Mesodermal cell (in vitro differentiated cells): ENCODE measurements around the gene FMNL1.

Experiments used
- H3K27ac ChIP-seq: 2 replicates; pipeline ENCODE4 v1.7.0; 2013; ENCODE audit warnings: mild to moderate bottlenecking, low read depth, low read length, moderate library complexity; ENCODE audit not compliant: severe bottlenecking
- H3K36me3 ChIP-seq: 2 replicates; pipeline ENCODE4 v1.7.1; 2013; ENCODE audit warnings: mild to moderate bottlenecking, low read length, moderate library complexity; ENCODE audit not compliant: control insufficient read depth, insufficient read depth
- H3K4me1 ChIP-seq: one replicate; pipeline ENCODE4 v1.7.1; 2013; ENCODE audit warnings: mild to moderate bottlenecking, low read length; ENCODE audit not compliant: insufficient read depth, control insufficient read depth, poor library complexity, severe bottlenecking
- H3K4me3 ChIP-seq: 2 replicates; pipeline ENCODE4 v1.7.0; 2013; ENCODE audit warnings: low read length, control low read depth, mild to moderate bottlenecking; ENCODE audit not compliant: insufficient read depth, poor library complexity, severe bottlenecking; ENCODE audit errors: extremely low read depth
- H3K9me3 ChIP-seq: 2 replicates; pipeline ENCODE4 v1.7.1; 2013; ENCODE audit warnings: mild to moderate bottlenecking, low read length, moderate library complexity; ENCODE audit not compliant: control insufficient read depth
- WGBS, 2 experiments: methylation state at CpG; one replicate each; pipeline ENCODE4 v1.1.5; 2013; ENCODE audit warnings: missing lambda C conversion rate in 2 of 2; ENCODE audit not compliant: insufficient coverage in 2 of 2; 5-methylcytosine and 5-hydroxymethylcytosine counted together

Gene FMNL1

GRCh38 chr17:45223539-45224528 lies 2.1 kb downstream of the FMNL1 start:
- no peak overlapping the region for H3K4me3 ChIP-seq
- H3K9me3 ChIP-seq, result no peaks in the 10 kb centered on the region
- no peaks in the 10 kb centered on the region for H3K36me3 ChIP-seq
- H3K4me1 ChIP-seq, result peaks cover 23% of the 10 kb centered on the region
- WGBS, 2 experiments, result 91 to 92% methylated on average over 9 to 10 of the region's 12 CpGs
- no peak overlapping the region for H3K27ac ChIP-seq

GRCh38 chr17:45224671-45225050 lies 3.0 kb downstream of the FMNL1 start:
- no peaks in the 10 kb centered on the region for H3K36me3 ChIP-seq
- no peak overlapping the region for H3K27ac ChIP-seq
- WGBS, 2 experiments, result 95% methylated on average over 9 of the region's 9 CpGs
- no peaks in the 10 kb centered on the region for H3K9me3 ChIP-seq
- no peak overlapping the region for H3K4me3 ChIP-seq
- H3K4me1 ChIP-seq, result peaks cover 32% of the 10 kb centered on the region

GRCh38 chr17:45225051-45225700 lies 3.5 kb downstream of the FMNL1 start:
- WGBS, 2 experiments, result 78 to 82% methylated on average over 5 to 7 of the region's 7 CpGs
- Histone ChIP-seq H3K27ac (no peak overlapping the region), H3K9me3 (no peaks in the 10 kb centered on the region), H3K36me3 (no peaks in the 10 kb centered on the region), H3K4me1 (peaks cover 37% of the 10 kb centered on the region), H3K4me3 (no peak overlapping the region)

- Histone ChIP-seq H3K36me3 (no peaks in the 10 kb centered on the region), H3K9me3 (no peaks in the 10 kb centered on the region), H3K4me1 (peaks cover 43% of the 10 kb centered on the region), H3K27ac (no peak overlapping the region), H3K4me3 (no peak overlapping the region)
- 66 to 78% methylated on average over 6 of the region's 11 CpGs for WGBS, 2 experiments
Measured at GRCh38 chr17:45225964-45226530, 4.4 kb downstream of the FMNL1 start.

- WGBS, 2 experiments, result 83 to 93% methylated on average over 3 of the region's 3 CpGs
- no peaks in the 10 kb centered on the region for H3K9me3 ChIP-seq
- no peak overlapping the region for H3K4me3 ChIP-seq
- H3K27ac ChIP-seq, result no peak overlapping the region
- H3K36me3 ChIP-seq, result no peaks in the 10 kb centered on the region
- peaks cover 46% of the 10 kb centered on the region for H3K4me1 ChIP-seq
Measured at GRCh38 chr17:45226576-45226975, 4.9 kb downstream of the FMNL1 start.

GRCh38 chr17:45227101-45227925 lies 5.6 kb downstream of the FMNL1 start:
- Histone ChIP-seq H3K4me3 (no peak overlapping the region), H3K27ac (no peak overlapping the region)
- 91 to 92% methylated on average over 4 to 7 of the region's 8 CpGs for WGBS, 2 experiments

GRCh38 chr17:45227926-45228762 lies 6.5 kb downstream of the FMNL1 start:
- Histone ChIP-seq H3K9me3 (no peaks in the 10 kb centered on the region), H3K36me3 (no peaks in the 10 kb centered on the region), H3K4me3 (no peak overlapping the region), H3K4me1 (peaks cover 46% of the 10 kb centered on the region), H3K27ac (no peak overlapping the region)
- 75 to 84% methylated on average over 11 to 13 of the region's 17 CpGs for WGBS, 2 experiments

More at GRCh38 chr17:45227101-45227925, 5.6 kb downstream of the FMNL1 start:
- Histone ChIP-seq H3K36me3 (no peaks in the 10 kb centered on the region), H3K4me1 (peaks cover 46% of the 10 kb centered on the region), H3K9me3 (no peaks in the 10 kb centered on the region)

GRCh38 chr17:45228763-45229539 lies 7.3 kb downstream of the FMNL1 start:
- WGBS, 2 experiments, result 55% methylated on average over 13 to 14 of the region's 19 CpGs
- H3K4me1 ChIP-seq, result peaks cover 46% of the 10 kb centered on the region
- H3K27ac ChIP-seq, result no peak overlapping the region
- no peaks in the 10 kb centered on the region for H3K36me3 ChIP-seq
- H3K4me3 ChIP-seq, result no peak overlapping the region
- no peaks in the 10 kb centered on the region for H3K9me3 ChIP-seq

- 88 to 91% methylated on average over 15 of the region's 16 CpGs for WGBS, 2 experiments
- H3K36me3 ChIP-seq, result no peaks in the 10 kb centered on the region
- H3K4me3 ChIP-seq, result no peak overlapping the region
- H3K27ac ChIP-seq, result no peak overlapping the region
- H3K4me1 ChIP-seq, result peaks cover 46% of the 10 kb centered on the region
- H3K9me3 ChIP-seq, result no peaks in the 10 kb centered on the region
Measured at GRCh38 chr17:45229681-45230409, 8.2 kb downstream of the FMNL1 start.
